ENCODE data around the gene SGCA. TPM values are rescaled to one million over a fixed set of nuclear protein-coding genes. Genes with fewer than 3 reads are reported as not detected.
A peak's percentile ranks its signal among the peaks of the same experiment; 100 is the strongest.

SGCA gene
- total RNA-seq, 2 donors from 2014 or later: 0.42 TPM; not detected in 1

- no peak overlapping the region for H3K4me3 Mint-ChIP-seq
- peaks cover 0 to 11% of the 10 kb centered on the region in 2 donors for H3K27me3 Mint-ChIP-seq
- ATAC-seq: no peak
- no peaks in the 10 kb centered on the region for H3K9me3 Mint-ChIP-seq
- no peak for DNase-seq (ENCODE audit: low spot score)
- no peaks in the 10 kb centered on the region for H3K36me3 Mint-ChIP-seq
- no peak overlapping the region for H3K27ac Mint-ChIP-seq
- H3K4me1 Mint-ChIP-seq (ENCODE audit: low read depth in 2 of 2): peaks cover 19 to 25% of the 10 kb centered on the region in 2 donors
These were observed 16.1 kb downstream of the SGCA start for GRCh38 chr17:50181591-50182560.

- peaks cover 0 to 11% of the 10 kb centered on the region in 2 donors for H3K27me3 Mint-ChIP-seq
- H3K4me3 Mint-ChIP-seq: peak overlapping the region; percentile 28
- no peaks in the 10 kb centered on the region for H3K36me3 Mint-ChIP-seq
- H3K9me3 Mint-ChIP-seq: no peaks in the 10 kb centered on the region
- no peak for DNase-seq (ENCODE audit: low spot score)
- no peak for ATAC-seq
- no peak overlapping the region for H3K27ac Mint-ChIP-seq
- peaks cover 19 to 25% of the 10 kb centered on the region in 2 donors for H3K4me1 Mint-ChIP-seq (ENCODE audit: low read depth in 2 of 2)
These were observed 17.1 kb downstream of the SGCA start for GRCh38 chr17:50182783-50183420.

- H3K27me3 Mint-ChIP-seq: peaks cover 0 to 7% of the 10 kb centered on the region in 2 donors
- H3K9me3 Mint-ChIP-seq: no peaks in the 10 kb centered on the region
- no peaks in the 10 kb centered on the region for H3K36me3 Mint-ChIP-seq
- peak; percentile 48 to 74 for ATAC-seq
- no peak for DNase-seq (ENCODE audit: low spot score)
- peak overlapping the region; percentile 27 to 31 for H3K27ac Mint-ChIP-seq
- peaks cover 14 to 20% of the 10 kb centered on the region in 2 donors for H3K4me1 Mint-ChIP-seq (ENCODE audit: low read depth in 2 of 2)
- H3K4me3 Mint-ChIP-seq: peak overlapping the region; percentile 82
These were observed 17.7 kb downstream of the SGCA start for GRCh38 chr17:50183421-50183994.

- ATAC-seq: no peak
- no peaks in the 10 kb centered on the region for H3K9me3 Mint-ChIP-seq
- peaks cover 0 to 7% of the 10 kb centered on the region in 2 donors for H3K27me3 Mint-ChIP-seq
- peak overlapping the region; percentile 82 for H3K4me3 Mint-ChIP-seq
- no peak for DNase-seq (ENCODE audit: low spot score)
- H3K27ac Mint-ChIP-seq: peak overlapping the region; percentile 27 to 31
- peaks cover 13 to 19% of the 10 kb centered on the region in 2 donors for H3K4me1 Mint-ChIP-seq (ENCODE audit: low read depth in 2 of 2)
- no peaks in the 10 kb centered on the region for H3K36me3 Mint-ChIP-seq
These were observed 18.3 kb downstream of the SGCA start for GRCh38 chr17:50184064-50184463.

GRCh38 chr17:50184611-50185398 lies 19.0 kb downstream of the SGCA start:
- Mint-ChIP-seq H3K4me3 (no peak overlapping the region), H3K27me3 (peaks cover 0 to 7% of the 10 kb centered on the region in 2 donors), H3K36me3 (no peaks in the 10 kb centered on the region), H3K27ac (no peak overlapping the region), H3K4me1 (ENCODE audit: low read depth in 2 of 2) (peaks cover 13 to 19% of the 10 kb centered on the region in 2 donors), H3K9me3 (no peaks in the 10 kb centered on the region)
- DNase-seq (ENCODE audit: low spot score): no peak
- ATAC-seq: no peak

- no peak overlapping the region for H3K27ac Mint-ChIP-seq
- H3K27me3 Mint-ChIP-seq: peaks cover 0 to 7% of the 10 kb centered on the region in 2 donors
- peaks cover 13 to 19% of the 10 kb centered on the region in 2 donors for H3K4me1 Mint-ChIP-seq (ENCODE audit: low read depth in 2 of 2)
- DNase-seq (ENCODE audit: low spot score) (no peak), ATAC-seq (no peak)
- H3K4me3 Mint-ChIP-seq: no peak overlapping the region
- no peaks in the 10 kb centered on the region for H3K9me3 Mint-ChIP-seq
- H3K36me3 Mint-ChIP-seq: no peaks in the 10 kb centered on the region
These were observed 20.0 kb downstream of the SGCA start for GRCh38 chr17:50185631-50186471.

- ATAC-seq (no peak), DNase-seq (ENCODE audit: low spot score) (no peak)
- no peak overlapping the region for H3K4me3 Mint-ChIP-seq
- H3K4me1 Mint-ChIP-seq (ENCODE audit: low read depth in 2 of 2): peaks cover 13 to 16% of the 10 kb centered on the region in 2 donors
- H3K9me3 Mint-ChIP-seq: no peaks in the 10 kb centered on the region
- no peak overlapping the region for H3K27ac Mint-ChIP-seq
- no peaks in the 10 kb centered on the region for H3K36me3 Mint-ChIP-seq
- H3K27me3 Mint-ChIP-seq: peaks cover 0 to 5% of the 10 kb centered on the region in 2 donors
These were observed 21.0 kb downstream of the SGCA start for GRCh38 chr17:50186661-50187393.

- Mint-ChIP-seq H3K36me3 (no peaks in the 10 kb centered on the region), H3K27me3 (peaks cover 0 to 3% of the 10 kb centered on the region in 2 donors), H3K9me3 (no peaks in the 10 kb centered on the region), H3K4me3 (no peak overlapping the region), H3K4me1 (ENCODE audit: low read depth in 2 of 2) (peaks cover 13 to 14% of the 10 kb centered on the region in 2 donors), H3K27ac (no peak overlapping the region)
- ATAC-seq (no peak), DNase-seq (ENCODE audit: low spot score) (no peak)
These were observed 21.6 kb downstream of the SGCA start for GRCh38 chr17:50187394-50187725.

- H3K4me3 Mint-ChIP-seq: no peak overlapping the region
These were observed 22.1 kb downstream of the SGCA start for GRCh38 chr17:50187751-50188530.

GRCh38 chr17:50188531-50188920 lies 22.7 kb downstream of the SGCA start:
- H3K27me3 Mint-ChIP-seq: peaks cover 0 to 3% of the 10 kb centered on the region in 2 donors
- no peak overlapping the region for H3K4me3 Mint-ChIP-seq
- peaks cover 7% of the 10 kb centered on the region in 2 donors for H3K4me1 Mint-ChIP-seq (ENCODE audit: low read depth in 2 of 2)
- no peaks in the 10 kb centered on the region for H3K36me3 Mint-ChIP-seq
- ATAC-seq: no peak
- no peak for DNase-seq (ENCODE audit: low spot score)
- no peak overlapping the region for H3K27ac Mint-ChIP-seq
- H3K9me3 Mint-ChIP-seq: no peaks in the 10 kb centered on the region

More at GRCh38 chr17:50187751-50188530, 22.1 kb downstream of the SGCA start:
- H3K9me3 Mint-ChIP-seq: no peaks in the 10 kb centered on the region
- peaks cover 0 to 3% of the 10 kb centered on the region in 2 donors for H3K27me3 Mint-ChIP-seq
- no peak overlapping the region for H3K27ac Mint-ChIP-seq
- peaks cover 11% of the 10 kb centered on the region in 2 donors for H3K4me1 Mint-ChIP-seq (ENCODE audit: low read depth in 2 of 2)
- no peaks in the 10 kb centered on the region for H3K36me3 Mint-ChIP-seq
- ATAC-seq (no peak), DNase-seq (ENCODE audit: low spot score) (no peak)

- H3K27ac Mint-ChIP-seq: no peak overlapping the region
- no peak for DNase-seq (ENCODE audit: low spot score)
- H3K36me3 Mint-ChIP-seq: no peaks in the 10 kb centered on the region
- no peak for ATAC-seq
- H3K4me3 Mint-ChIP-seq: no peak overlapping the region
- no peaks in the 10 kb centered on the region for H3K27me3 Mint-ChIP-seq
- H3K4me1 Mint-ChIP-seq (ENCODE audit: low read depth in 2 of 2): peaks cover 2% of the 10 kb centered on the region in 2 donors
- no peaks in the 10 kb centered on the region for H3K9me3 Mint-ChIP-seq
These were observed 23.2 kb downstream of the SGCA start for GRCh38 chr17:50188921-50189549.
